Right hindlimb (tissue), 1 donor: ENCODE measurements around the gene CKAP5.
A peak's percentile ranks its signal among the peaks of the same experiment; 100 is the strongest.

ENCODE experiments used
- DNase-seq: peaks from one replicate; pipeline ENCODE4 v3.0.0-alpha.2; 2018

CKAP5 gene

GRCh38 chr11:46696212-46696558, 149.9 kb downstream of the CKAP5 start:
- peak; percentile 80 for DNase-seq

GRCh38 chr11:46695345-46696211, 150.5 kb downstream of the CKAP5 start:
- no peak for DNase-seq

- DNase-seq = no peak
Measured at GRCh38 chr11:46694607-46695006, 151.5 kb downstream of the CKAP5 start.

- DNase-seq = no peak
Measured at GRCh38 chr11:46694072-46694471, 152.0 kb downstream of the CKAP5 start.

GRCh38 chr11:46693597-46694012, 152.5 kb downstream of the CKAP5 start:
- no peak for DNase-seq
